NCI-H1694 treated with DMSO at 0.1 percent for 48 hours (cell line): ENCODE data around the gene AMT.
"Not testable (repeated sequence)": the region's sequence is repeated elsewhere in the genome, so short reads cannot be mapped to it uniquely, and the experiment has no call there.

Source experiments
- DNase-seq: peaks from one replicate; lab custom pipeline; 2025; lab: John Stamatoyannopoulos, UW

The AMT gene

DNA sequence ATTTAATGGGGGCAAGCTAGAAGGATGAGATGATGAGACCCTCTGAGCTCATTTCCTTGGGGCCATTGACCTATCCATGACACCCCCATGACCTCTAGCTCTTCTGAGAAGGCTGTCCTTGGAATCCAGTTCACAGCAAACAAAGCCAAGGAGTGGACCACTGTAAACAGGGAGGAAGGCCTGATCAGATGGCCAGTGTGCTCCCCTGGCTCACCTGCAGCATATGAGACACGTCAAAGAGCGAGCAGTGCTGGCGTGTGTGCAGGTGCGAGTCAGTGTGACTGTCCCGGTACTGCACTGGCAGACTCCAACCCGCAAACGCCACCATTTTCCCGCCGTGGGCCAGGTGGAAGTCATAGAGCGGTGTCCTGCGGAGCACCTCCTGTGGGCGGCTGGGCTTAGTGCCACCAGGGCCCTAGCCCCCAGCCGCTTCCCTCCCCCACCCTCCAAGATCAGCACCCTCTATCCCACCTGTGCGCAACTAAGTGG is 339 bp downstream of the AMT start:
- DNase-seq = no peak

DNA sequence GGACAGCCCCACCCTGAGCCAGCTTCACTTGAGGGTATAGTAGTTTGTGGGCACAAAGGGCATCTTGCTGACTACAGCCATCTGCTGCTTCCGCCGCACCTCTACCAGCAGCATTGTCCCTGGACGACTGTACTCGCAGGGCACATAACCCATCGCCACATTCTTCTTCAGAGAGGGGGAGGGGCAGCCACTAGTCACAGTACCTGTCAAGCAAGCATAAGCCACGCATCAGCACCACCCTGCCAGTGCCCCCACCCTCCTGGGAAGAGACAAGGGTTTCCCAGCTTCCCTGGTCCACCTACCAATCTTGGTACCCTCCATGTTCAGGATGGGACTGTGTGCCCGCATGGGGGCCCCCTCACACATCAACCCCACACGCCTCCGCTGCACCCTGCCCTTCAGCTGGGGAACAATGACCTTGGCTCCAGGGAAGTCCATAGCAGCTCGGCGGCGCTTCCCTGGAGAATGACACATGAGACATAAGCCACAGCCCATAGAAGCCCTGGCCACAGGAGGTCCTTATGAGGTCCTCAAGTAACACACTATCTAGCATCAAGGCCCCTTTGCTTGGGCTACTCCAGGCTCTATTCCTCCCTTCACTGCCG is 4.7 kb downstream of the AMT start:
- no peak for DNase-seq

- no peak for DNase-seq
These were observed 5.4 kb downstream of the AMT start for GRCh38 chr3:49416867-49417266.

- DNase-seq = no peak
These were observed 6.2 kb downstream of the AMT start for GRCh38 chr3:49415931-49416601.

GRCh38 chr3:49414753-49415152 is 7.5 kb downstream of the AMT start:
- no peak for DNase-seq

- DNase-seq = no peak
These were observed 8.9 kb downstream of the AMT start for GRCh38 chr3:49413338-49413734.

GRCh38 chr3:49412632-49413337 is 9.5 kb downstream of the AMT start:
- DNase-seq = no peak

- peak; percentile 93 for DNase-seq
These were observed 10.2 kb downstream of the AMT start, which contains the start of the genes RHOA and TCTA for GRCh38 chr3:49411968-49412631. Gene RHOA (minus strand): TSS chr3:49411976. CDS start chr3:49375589, 36,387 bp downstream. Gene TCTA (plus strand): TSS chr3:49412423. CDS start chr3:49412427, 4 bp downstream.

DNA sequence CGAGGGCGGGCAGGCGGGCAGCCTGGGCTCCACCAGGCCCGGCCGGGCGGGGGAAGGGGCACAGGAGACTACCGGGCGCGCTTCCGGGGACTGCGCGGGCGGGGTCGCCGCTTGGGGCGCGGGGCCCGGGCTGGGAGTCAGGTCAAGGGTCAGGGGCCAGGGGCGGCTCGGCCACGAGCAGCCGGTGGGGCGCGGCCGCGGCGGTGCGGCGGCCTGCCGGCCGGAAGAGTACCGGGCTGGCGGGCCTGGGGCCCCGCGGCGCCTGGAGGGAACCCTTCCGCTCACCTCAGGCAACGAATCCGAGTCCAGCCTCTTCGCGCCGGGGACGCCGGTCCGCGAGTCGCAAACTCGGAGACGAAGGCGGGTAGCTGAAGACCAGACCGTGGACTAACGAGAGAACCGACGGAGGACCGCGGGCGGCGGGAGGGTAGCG is 10.7 kb downstream of the AMT start:
- DNase-seq = no peak

GRCh38 chr3:49410846-49411534 is 11.3 kb downstream of the AMT start:
- no peak for DNase-seq

GRCh38 chr3:49410066-49410845 is 12.0 kb downstream of the AMT start:
- no peak for DNase-seq

DNA sequence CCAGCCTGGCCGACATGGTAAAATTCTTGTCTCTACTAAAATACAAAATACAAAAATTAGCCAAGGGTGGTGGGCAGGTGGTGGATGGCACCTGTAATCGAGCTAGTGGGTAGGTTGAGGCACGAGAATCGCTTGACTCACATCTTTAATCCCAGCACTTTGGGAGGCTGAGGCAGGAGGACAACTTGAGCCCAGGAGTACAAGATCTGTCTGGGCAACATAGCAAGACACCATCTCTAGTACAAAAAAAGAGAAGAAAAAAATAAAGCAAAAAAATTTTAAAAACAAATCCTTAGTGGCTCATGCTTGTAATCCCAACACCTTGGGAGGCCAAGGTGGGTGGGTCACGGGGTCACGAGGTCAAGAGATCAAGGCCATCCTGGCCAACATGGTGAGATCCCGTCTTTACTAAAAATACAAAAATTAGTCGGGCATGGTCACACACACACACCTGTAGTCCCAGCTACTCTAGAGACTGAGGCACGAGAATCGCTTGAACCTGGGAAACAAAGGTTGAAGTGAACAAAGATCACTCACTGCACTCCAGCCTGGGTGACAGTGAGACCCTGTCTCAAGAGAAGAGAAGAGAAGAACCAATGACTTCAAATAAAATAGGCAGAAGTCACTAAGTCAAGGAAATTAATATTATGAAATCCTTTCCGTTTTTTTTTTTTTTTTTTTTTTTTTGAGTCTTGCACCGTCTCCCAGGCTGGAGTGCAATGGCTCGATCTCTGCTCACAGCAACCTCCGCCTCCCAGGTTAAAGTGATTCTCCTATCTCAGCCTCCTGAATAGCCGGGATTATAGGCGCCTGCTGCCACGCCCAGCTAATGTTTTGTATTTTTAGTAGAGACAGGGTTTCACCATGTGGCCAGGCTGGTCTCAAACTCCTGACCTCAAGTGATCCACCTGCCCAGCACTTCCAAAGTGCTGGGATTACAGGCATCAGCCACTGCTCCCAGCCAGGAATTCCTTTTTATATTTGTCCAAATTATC is 15.4 kb downstream of the AMT start:
- no peak for DNase-seq

DNA sequence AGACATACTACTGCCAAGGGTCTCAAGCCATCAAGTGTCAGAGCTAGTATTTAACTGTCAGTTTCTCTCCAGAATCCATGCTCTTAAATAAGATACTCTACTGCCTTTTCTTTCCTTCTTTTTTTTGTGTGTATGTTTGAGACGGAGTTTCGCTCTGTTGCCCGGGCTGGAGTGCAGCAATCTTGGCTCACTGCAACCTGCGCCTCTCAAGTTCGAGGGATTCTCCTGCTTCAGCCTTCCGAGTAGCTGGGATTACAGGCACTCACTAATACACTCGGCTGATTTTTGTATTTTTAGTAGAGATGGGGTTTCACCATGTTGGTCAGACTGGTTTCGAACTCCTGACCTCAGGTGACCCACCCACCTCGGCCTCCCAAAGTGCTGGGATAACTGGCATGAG is 16.7 kb downstream of the AMT start:
- not testable (repeated sequence) for DNase-seq

DNA sequence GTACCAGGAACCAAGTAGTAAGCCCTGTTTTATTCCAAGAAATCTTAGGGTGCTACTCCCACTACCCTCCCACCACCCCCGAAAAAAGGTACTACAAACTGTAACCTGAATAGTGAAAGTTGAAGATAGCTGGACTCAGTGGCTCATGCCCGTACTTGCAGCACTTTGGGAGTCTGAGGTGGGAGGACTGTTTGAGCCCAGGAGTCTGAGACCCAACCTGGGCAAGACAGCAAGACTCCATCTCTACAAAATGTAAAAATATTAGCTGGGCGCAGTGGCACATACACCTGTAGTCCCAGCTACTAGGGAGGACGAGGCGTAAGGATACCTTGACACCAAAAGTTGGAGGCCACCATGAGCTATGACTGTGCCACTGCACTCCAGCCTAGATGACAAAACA is 18.4 kb downstream of the AMT start:
- no peak for DNase-seq

GRCh38 chr3:49401766-49402165 is 20.5 kb downstream of the AMT start:
- DNase-seq = no peak

GRCh38 chr3:49399461-49399860 is 22.8 kb downstream of the AMT start:
- DNase-seq = no peak

DNA sequence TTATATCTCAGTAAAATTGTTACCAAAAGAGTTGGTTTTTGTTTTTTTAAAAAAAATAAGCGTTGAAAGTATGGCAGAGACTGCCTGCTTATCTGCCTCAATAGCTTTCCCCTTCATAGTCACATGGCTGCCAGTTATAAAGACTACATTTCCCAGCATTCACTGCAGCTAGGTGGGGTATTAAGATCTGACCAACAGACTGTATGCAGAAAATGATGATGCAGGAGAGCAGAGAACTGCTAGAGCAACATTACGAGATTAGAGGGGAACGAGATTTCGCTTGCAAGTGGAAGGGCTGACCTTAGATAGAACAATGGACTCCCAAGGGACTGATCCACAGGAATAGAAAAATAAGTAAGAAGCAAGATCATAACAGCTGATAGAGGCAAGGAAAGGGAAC is 24.8 kb downstream of the AMT start:
- DNase-seq = no peak

DNA sequence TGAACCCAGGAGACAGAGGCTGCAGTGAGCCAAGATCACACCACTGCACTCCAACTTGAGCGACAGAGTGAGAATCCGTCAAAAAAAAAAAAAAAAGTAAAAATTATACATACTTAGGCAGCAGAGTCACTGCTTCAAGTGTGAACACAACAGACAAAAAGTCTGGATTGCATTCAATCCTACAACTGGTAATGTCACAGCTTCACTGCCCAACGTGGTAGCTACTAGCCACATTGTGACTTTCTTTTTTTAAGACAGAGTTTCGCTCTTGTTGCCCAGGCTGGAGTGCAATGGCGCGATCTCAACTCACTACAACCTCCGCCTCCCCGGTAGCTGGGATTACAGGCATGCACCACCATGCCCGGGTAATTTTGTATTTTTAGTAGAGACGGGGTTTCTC is 31.0 kb downstream of the AMT start:
- not testable (repeated sequence) for DNase-seq

DNA sequence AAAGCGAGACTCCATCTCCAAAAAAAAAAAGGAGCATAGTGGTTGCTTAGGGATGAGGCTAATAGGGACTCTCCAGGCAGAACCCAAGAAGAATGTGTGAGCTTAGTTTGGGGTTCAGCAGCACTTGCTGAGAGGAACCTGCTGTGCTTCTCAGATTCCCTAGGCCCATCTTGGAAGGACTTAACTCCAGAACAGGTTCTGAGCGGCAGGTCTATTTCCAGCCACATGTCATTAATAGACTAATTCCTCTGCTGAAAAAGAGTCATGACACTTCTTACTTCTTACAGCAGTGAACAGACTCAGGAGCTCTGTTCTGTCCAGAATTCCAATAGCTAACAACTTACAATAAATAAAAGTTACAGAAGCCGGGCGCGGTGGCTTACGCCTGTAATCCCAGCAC is 33.0 kb downstream of the AMT start:
- DNase-seq = no peak
